ENCODE measurements around the gene PMEPA1.

- no peak for TF ChIP-seq CTCF (conservative IDR thresholded peaks at IDR 0.05)
- no peak for TF ChIP-seq EZH2 (IDR thresholded peaks at IDR 0.05; ENCODE audit: low read depth)
Measured at GRCh38 chr20:57624124-57624523, 85.7 kb downstream of the PMEPA1 start.
